PC-3 (cell line): ENCODE data around the gene CIDEB. TPM values are rescaled to one million over a fixed set of nuclear protein-coding genes. Genes with fewer than 3 reads are reported as not detected.

ENCODE experiments used
- ATAC-seq: fragments of 200-7000 bp; cut with Tn5 transposase; 2 replicates; pipeline ENCODE4 v1.9.1; 2020; ENCODE audit warnings: mild to moderate bottlenecking, moderate library complexity
- BruUV-seq: library from RNA; stranded (reverse); fragments of 400-500 nt; replicated peaks from 2 replicates; lab custom pipeline; 2021; lab: Mats Ljungman, UMichigan
- CTCF ChIA-PET: fragments of 300-600 bp; sonication (Branson Sonifier 250); formaldehyde crosslinking; loops from one replicate; lab custom pipeline; 2022; ENCODE audit warnings: antibody characterized with exemption; lab: Charles Lee
- POLR2A ChIA-PET: fragments of 300-600 bp; sonication (Branson Sonifier 250); formaldehyde crosslinking; loops from one replicate; lab custom pipeline; 2022; ENCODE audit warnings: antibody characterized with exemption; ENCODE audit not compliant: unreplicated experiment; lab: Charles Lee
- DNase-seq: peaks from one replicate; pipeline ENCODE4 v3.0.0-alpha.2; 2015
- H2AFZ ChIP-seq: fragments of 300-600 bp; sonication (generic); 2 replicates; pipeline ENCODE4 v1.6.0; 2016; ENCODE audit warnings: antibody characterized with exemption, low read length
- H3F3A ChIP-seq: fragments of 300-600 bp; sonication (generic); one replicate; pipeline ENCODE4 v1.6.0; 2017; ENCODE audit warnings: antibody characterized with exemption, low read length, control low read depth, mild to moderate bottlenecking; ENCODE audit not compliant: unreplicated experiment
- H3K27ac ChIP-seq: fragments of 300-600 bp; sonication (generic); 2 replicates; pipeline ENCODE4 v1.5.1; 2016; ENCODE audit warnings: mild to moderate bottlenecking, low read length
- H3K27me3 ChIP-seq: fragments of 300-600 bp; sonication (generic); 2 replicates; pipeline ENCODE4 v1.6.1; 2016; ENCODE audit warnings: low read length, mixed read lengths
- H3K36me3 ChIP-seq: fragments of 300-600 bp; sonication (generic); 2 replicates; pipeline ENCODE4 v1.6.1; 2016; ENCODE audit warnings: low read depth, mixed run types, low read length, mixed read lengths
- H3K4me1 ChIP-seq: fragments of 300-600 bp; sonication (generic); 2 replicates; pipeline ENCODE4 v1.5.1; 2016; ENCODE audit warnings: low read length; ENCODE audit not compliant: insufficient read depth
- H3K4me2 ChIP-seq: fragments of 300-600 bp; sonication (generic); 2 replicates; pipeline ENCODE4 v1.6.0; 2016; ENCODE audit warnings: low read length
- H3K4me3 ChIP-seq: fragments of 300-600 bp; sonication (generic); 2 replicates; pipeline ENCODE4 v1.5.1; 2016; ENCODE audit warnings: mild to moderate bottlenecking, low read length, mixed read lengths
- H3K79me2 ChIP-seq: fragments of 300-600 bp; sonication (generic); 2 replicates; pipeline ENCODE4 v1.6.1; 2017; ENCODE audit warnings: low read length, mixed read lengths
- H3K9ac ChIP-seq: fragments of 300-600 bp; sonication (generic); 2 replicates; pipeline ENCODE4 v1.6.0; 2016; ENCODE audit warnings: mild to moderate bottlenecking, low read length
- H3K9me2 ChIP-seq: fragments of 300-600 bp; sonication (generic); replicated peaks from 2 replicates; pipeline ENCODE4 v1.6.1; 2016; ENCODE audit warnings: mixed run types, low read length, mixed read lengths
- H3K9me3 ChIP-seq: fragments of 300-600 bp; sonication (generic); 2 replicates; pipeline ENCODE4 v1.6.1; 2016; ENCODE audit warnings: low read length, mixed read lengths
- H4K20me1 ChIP-seq: fragments of 300-600 bp; sonication (generic); 2 replicates; pipeline ENCODE4 v1.6.1; 2016; ENCODE audit warnings: low read length, mixed read lengths
- CTCF ChIP-seq: fragments of 300-600 bp; sonication (generic); conservative IDR thresholded peaks from 2 replicates; pipeline ENCODE4 v1.5.1; 2017; ENCODE audit warnings: antibody characterized with exemption, low read depth, mild to moderate bottlenecking, low read length
- EZH2 ChIP-seq: fragments of 300-600 bp; sonication (generic); IDR thresholded peaks from one replicate; pipeline ENCODE4 v1.6.1; 2017; ENCODE audit warnings: antibody characterized with exemption, mild to moderate bottlenecking, low read length; ENCODE audit not compliant: unreplicated experiment
- EZH2phosphoT487 ChIP-seq: fragments of 300-600 bp; sonication (generic); IDR thresholded peaks from 2 replicates; pipeline ENCODE4 v1.6.1; 2018; ENCODE audit warnings: mild to moderate bottlenecking, antibody characterized with exemption, low read length, borderline replicate concordance
- intact Hi-C: fragments of 100-400 bp; cut with micrococcal nuclease; formaldehyde crosslinking; loops from 2 replicates; pipeline ENCODE4 v1.9.0; 2023
- total RNA-seq: library from RNA; depleted of rRNA; stranded (reverse); fragments of >200 nt; gene quantifications from 2 replicates; pipeline ENCODE4 v1.2.3, GENCODE V29; 2014

Gene CIDEB
- total RNA-seq, 1 experiment from 2014 or later = not detected

GRCh38 chr14:24307156-24307574 is 612 bp downstream of the CIDEB start:
- Histone ChIP-seq H4K20me1 (no peaks in the 10 kb centered on the region), H3K9me3 (no peaks in the 10 kb centered on the region), H3K27ac (no peak overlapping the region), H3K79me2 (peaks cover under 1% of the 10 kb centered on the region; the same call in 1 of the 2 replicates), H3F3A (no peaks in the 10 kb centered on the region), H3K36me3 (peaks cover 50% of the 10 kb centered on the region), H3K9me2 (no peaks in the 10 kb centered on the region), H2AFZ (no peak overlapping the region), H3K4me1 (peaks cover 9% of the 10 kb centered on the region), H3K27me3 (no peaks in the 10 kb centered on the region), H3K4me2 (no peak overlapping the region), H3K9ac (no peak overlapping the region), H3K4me3 (no peak overlapping the region)
- ATAC-seq = no peak
- ChIA-PET POLR2A (no interaction called here), CTCF (no interaction called here)
- intact Hi-C loops = no loop called here
- DNase-seq = no peak
- TF ChIP-seq EZH2phosphoT487 = no peak
- no peak for TF ChIP-seq CTCF
- no peak for TF ChIP-seq EZH2
- BruUV-seq = TSS peak; percentile 14

- CTCF ChIA-PET = no interaction called here
- Histone ChIP-seq H3K4me1 (peaks cover 22% of the 10 kb centered on the region), H3K9ac (no peak overlapping the region), H4K20me1 (no peaks in the 10 kb centered on the region), H2AFZ (no peak overlapping the region), H3K9me3 (no peaks in the 10 kb centered on the region), H3K27me3 (no peaks in the 10 kb centered on the region), H3F3A (no peaks in the 10 kb centered on the region), H3K79me2 (peaks cover 30% of the 10 kb centered on the region), H3K27ac (no peak overlapping the region), H3K4me3 (no peak overlapping the region), H3K4me2 (no peak overlapping the region), H3K36me3 (peaks cover 53% of the 10 kb centered on the region), H3K9me2 (no peaks in the 10 kb centered on the region)
- no TSS peak for BruUV-seq
- no peak for TF ChIP-seq CTCF
- intact Hi-C loops = no loop called here
- DNase-seq (no peak), ATAC-seq (no peak)
- POLR2A ChIA-PET = no interaction called here
Measured at GRCh38 chr14:24304019-24304387, 3.8 kb downstream of the CIDEB start.

- ATAC-seq = no peak
- Histone ChIP-seq H3K79me2 (peaks cover 42% of the 10 kb centered on the region), H4K20me1 (no peaks in the 10 kb centered on the region), H3K9me3 (no peaks in the 10 kb centered on the region), H3K27me3 (no peaks in the 10 kb centered on the region), H3K4me2 (peak overlapping the region; percentile 89), H3F3A (no peaks in the 10 kb centered on the region), H2AFZ (no peak overlapping the region), H3K36me3 (peaks cover 49% of the 10 kb centered on the region), H3K4me3 (peak overlapping the region; percentile 93), H3K9me2 (no peaks in the 10 kb centered on the region), H3K27ac (no peak overlapping the region), H3K4me1 (peaks cover 36% of the 10 kb centered on the region), H3K9ac (peak overlapping the region; percentile 82)
- TF ChIP-seq EZH2phosphoT487 = no peak
- CTCF ChIA-PET = interaction anchor here (1.8 kb wide), 1 partner anchor 29 kb away, joined by 5 read pairs; the partner anchor contains the start of gene RABGGTA
- intact Hi-C loops = no loop called here
- POLR2A ChIA-PET = interaction anchor here (0.7 kb wide), 1 partner anchor 59 kb away, joined by 7 read pairs; the partner anchor contains the start of gene TINF2
- no TSS peak for BruUV-seq
- no peak for DNase-seq
Measured at GRCh38 chr14:24300326-24300980, 7.3 kb downstream of the CIDEB start.
